ENCODE data around the gene LCAT.

DNA sequence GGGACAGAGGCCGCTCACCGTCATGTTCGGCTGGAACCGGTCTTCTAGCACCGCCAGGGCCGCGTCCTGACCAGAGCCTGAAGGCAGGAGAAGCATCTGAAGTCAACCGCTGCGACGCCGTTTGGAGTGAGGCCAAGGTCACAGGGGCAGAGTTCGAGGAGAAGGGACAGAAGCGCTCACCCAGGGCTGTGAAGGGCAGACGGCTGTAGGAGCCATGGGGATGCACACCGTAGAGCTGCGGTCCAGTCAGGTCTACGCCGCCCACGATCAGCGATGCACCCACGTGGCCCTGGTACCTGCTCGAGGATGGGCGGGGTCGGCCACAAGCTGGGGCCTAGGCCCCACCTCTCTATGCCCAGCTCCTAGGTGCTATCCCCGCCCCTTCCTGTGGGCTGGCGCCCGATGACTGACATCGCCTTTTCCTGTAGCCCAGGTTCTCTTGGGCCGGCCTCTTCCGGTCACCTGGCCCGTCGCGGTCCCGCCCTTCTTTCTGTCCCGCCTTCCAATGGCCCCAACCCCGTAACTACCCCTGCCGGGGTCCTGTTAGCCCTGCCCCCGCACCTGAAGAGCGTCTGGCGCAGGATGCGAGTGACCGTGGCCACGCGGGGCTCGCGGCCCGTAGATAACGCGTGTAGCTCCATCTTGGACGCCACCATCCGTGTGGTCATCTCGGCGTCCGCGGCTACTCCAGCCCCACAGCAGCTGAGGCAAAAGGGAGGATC is 8.4 kb downstream of the LCAT start:
- TF ChIP-seq, protein P1, sequence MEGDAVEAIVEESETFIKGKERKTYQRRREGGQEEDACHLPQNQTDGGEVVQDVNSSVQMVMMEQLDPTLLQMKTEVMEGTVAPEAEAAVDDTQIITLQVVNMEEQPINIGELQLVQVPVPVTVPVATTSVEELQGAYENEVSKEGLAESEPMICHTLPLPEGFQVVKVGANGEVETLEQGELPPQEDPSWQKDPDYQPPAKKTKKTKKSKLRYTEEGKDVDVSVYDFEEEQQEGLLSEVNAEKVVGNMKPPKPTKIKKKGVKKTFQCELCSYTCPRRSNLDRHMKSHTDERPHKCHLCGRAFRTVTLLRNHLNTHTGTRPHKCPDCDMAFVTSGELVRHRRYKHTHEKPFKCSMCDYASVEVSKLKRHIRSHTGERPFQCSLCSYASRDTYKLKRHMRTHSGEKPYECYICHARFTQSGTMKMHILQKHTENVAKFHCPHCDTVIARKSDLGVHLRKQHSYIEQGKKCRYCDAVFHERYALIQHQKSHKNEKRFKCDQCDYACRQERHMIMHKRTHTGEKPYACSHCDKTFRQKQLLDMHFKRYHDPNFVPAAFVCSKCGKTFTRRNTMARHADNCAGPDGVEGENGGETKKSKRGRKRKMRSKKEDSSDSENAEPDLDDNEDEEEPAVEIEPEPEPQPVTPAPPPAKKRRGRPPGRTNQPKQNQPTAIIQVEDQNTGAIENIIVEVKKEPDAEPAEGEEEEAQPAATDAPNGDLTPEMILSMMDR (conservative IDR thresholded peaks at IDR 0.05; ENCODE audit: low read length) = no peak
- no peak for TF ChIP-seq EZH2phosphoT487 (IDR thresholded peaks at IDR 0.05; ENCODE audit: borderline replicate concordance)

Data from Loucy (cell line).